ES-I3 (cell line): ENCODE measurements around the gene SERGEF.

Experiments
- H3K36me3 ChIP-seq: 2 replicates; pipeline ENCODE4 v1.6.1; 2013; ENCODE audit warnings: mild to moderate bottlenecking, low read length, control low read depth, moderate library complexity; ENCODE audit not compliant: insufficient read depth
- H3K4me1 ChIP-seq: 2 replicates; pipeline ENCODE4 v1.6.1; 2013; ENCODE audit warnings: mild to moderate bottlenecking, control low read depth, low read length; ENCODE audit not compliant: insufficient read depth
- H3K9ac ChIP-seq: 2 replicates; pipeline ENCODE4 v1.6.1; 2013; ENCODE audit warnings: low read depth, mild to moderate bottlenecking, low read length, moderate library complexity
- H3K9me3 ChIP-seq: 2 replicates; pipeline ENCODE4 v1.6.1; 2013; ENCODE audit warnings: mild to moderate bottlenecking, low read length, moderate library complexity; ENCODE audit not compliant: control insufficient read depth, insufficient read depth

Gene SERGEF

DNA sequence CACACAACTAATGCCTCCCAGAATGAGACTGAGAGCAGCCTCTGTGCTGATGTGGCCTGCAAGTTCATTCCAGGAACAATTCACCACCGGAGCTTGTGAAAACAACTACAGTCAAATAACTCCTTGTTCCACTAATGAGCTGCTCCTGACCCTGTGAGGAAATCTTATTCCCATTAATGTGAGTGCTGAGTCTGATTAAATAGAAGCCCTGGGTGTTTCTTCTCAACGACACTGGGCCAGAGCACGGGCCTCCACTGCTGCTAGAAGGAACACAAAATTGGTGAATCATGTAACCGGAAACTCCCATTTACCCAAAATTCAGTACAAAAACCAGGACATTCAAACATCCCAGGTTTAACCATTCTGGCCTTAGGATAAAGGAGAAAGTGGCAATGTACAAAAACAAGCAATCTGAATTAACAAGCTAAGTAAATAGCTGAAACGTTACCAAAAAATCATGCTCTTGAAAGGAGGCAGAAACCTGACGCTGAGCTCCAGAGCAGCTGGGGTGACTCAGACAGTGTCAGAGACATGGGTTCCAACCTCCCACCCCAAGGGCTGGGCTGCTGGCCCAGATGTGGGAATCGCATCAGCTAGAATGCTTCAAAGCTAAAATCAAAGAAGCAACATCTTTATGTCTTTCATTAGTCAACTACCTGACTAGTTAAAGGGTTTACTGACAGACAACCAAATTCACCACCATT is 26.7 kb downstream of the SERGEF start:
- Histone ChIP-seq H3K36me3 (no peaks in the 10 kb centered on the region), H3K9me3 (no peaks in the 10 kb centered on the region), H3K4me1 (no peaks in the 10 kb centered on the region), H3K9ac (no peak overlapping the region)

DNA sequence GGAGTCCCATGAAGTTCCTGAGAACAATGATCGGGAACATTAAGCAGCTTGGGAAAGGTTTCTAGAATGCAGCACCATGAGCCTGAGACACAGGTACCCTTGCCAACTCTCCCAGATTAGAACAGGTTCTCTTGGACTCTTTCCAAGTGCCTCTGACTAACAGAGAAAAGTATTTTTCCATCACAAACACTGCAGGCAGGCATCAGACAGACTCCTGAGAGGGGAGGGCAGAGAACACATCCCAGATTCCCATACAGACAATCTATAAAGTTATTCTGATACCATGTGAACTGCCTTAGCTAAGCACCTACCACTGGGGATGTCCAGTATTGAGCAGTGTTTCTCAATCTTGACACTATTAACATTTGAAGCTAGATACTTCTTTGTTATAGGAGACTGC is 27.3 kb downstream of the SERGEF start:
- Histone ChIP-seq H3K9ac (no peak overlapping the region), H3K36me3 (no peaks in the 10 kb centered on the region), H3K4me1 (no peaks in the 10 kb centered on the region), H3K9me3 (no peaks in the 10 kb centered on the region)

DNA sequence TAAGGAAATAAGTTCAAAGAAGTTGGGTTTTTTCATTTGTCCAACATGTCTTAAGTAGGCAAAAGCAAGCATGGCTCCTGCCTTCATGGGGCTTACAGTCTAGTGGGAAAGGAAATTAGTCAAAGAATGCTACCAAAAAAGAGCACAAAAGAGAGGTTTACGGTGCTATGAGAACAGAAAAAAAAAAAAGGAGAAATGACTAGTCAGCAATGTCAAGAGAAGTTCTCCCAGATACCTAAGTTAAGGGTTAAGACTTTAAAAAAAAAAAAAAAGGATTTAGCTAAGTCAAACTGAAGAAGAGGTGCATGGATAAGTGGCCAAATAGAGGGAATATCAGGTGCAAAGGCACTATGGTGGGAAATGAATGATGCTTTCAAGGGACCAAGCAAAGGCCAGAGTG is 29.3 kb downstream of the SERGEF start:
- H3K36me3 ChIP-seq: no peaks in the 10 kb centered on the region
- H3K4me1 ChIP-seq: no peaks in the 10 kb centered on the region
- H3K9ac ChIP-seq: no peak overlapping the region
- H3K9me3 ChIP-seq: no peaks in the 10 kb centered on the region

DNA sequence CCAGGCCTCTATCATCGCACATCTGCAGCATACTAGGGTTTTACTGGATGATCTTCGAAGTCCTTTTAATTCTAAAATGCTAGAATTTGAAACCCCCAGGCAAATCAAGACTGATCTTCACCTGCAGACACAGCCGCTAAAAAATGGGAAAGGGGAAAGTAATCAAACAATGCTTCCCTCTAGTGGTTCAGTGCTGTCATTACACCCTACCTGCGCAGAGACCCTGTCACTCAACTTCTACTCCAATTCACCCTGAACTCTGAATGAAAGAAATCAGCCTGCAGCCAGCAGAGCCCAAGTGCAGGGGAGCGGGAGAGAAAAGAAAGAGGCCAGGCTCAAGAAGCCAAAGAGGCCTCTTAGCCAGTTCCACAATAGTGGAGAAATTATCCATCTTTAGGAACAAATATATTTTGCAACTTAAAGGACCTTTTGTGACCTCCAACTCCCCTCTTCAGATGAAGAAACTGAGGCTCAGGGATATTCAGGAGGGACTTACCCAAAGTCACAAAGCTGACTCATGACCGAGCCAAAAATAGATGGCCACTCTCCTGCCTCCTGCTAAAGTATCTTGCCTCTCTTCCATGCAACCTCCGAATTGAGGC is 33.0 kb downstream of the SERGEF start:
- no peaks in the 10 kb centered on the region for H3K4me1 ChIP-seq
- no peaks in the 10 kb centered on the region for H3K36me3 ChIP-seq
- no peak overlapping the region for H3K9ac ChIP-seq
- H3K9me3 ChIP-seq: no peaks in the 10 kb centered on the region

DNA sequence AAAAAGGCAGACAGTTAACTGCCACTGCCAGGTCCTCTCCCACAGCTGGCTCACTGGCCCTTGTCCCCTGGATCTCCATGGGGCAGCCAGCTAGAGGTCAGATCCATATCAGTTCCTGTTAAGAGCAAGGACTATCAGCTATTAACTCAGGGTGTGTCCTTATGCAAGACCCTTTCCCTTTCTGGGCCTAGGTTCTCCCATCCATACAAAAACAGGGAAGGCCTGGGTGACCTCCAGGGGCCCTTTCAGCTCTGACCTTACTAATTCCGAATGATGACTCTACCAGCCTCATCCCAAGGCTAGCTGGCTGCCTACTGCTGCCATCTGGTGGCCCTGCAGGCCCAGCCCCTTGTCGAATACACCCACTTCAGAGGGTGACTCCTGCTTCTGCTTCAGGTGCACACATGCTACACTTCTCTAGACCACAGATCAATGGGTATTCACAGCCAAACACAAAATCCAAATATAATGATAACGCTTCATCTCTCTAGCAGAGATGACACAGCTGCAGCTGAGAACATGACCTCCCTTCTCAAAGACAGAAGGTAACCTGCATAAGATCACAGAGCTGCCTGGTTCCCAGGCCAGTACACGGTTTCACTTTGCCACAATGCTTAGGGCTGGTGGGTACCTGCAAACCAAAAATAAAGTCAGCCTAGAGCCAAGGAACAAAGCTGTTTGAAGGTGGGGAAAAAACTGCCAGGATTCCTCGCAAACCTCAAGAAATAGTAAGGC is 34.1 kb downstream of the SERGEF start:
- Histone ChIP-seq H3K4me1 (no peaks in the 10 kb centered on the region), H3K9ac (no peak overlapping the region), H3K36me3 (no peaks in the 10 kb centered on the region), H3K9me3 (no peaks in the 10 kb centered on the region)

DNA sequence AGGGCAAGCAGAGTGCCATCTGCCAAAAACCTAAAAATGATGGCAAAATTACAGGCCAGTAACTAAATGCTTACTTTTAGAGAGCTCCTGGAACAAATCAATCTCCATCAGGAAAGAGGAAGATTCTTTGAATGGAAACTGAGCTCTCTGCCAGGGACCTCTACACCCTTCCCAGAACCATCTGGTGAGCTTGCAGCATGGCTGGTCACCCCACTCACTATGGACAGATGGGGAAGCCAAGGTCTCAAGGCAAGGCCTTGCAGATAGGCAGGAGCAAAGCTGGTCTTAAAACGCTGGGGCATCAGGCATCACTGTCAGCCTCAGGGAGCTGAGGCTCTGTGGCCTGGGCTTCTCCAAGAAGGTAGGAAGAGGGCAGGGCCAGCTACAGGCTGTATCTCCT is 36.2 kb downstream of the SERGEF start:
- H3K4me1 ChIP-seq: no peaks in the 10 kb centered on the region
- no peaks in the 10 kb centered on the region for H3K36me3 ChIP-seq
- no peaks in the 10 kb centered on the region for H3K9me3 ChIP-seq
- H3K9ac ChIP-seq: no peak overlapping the region

DNA sequence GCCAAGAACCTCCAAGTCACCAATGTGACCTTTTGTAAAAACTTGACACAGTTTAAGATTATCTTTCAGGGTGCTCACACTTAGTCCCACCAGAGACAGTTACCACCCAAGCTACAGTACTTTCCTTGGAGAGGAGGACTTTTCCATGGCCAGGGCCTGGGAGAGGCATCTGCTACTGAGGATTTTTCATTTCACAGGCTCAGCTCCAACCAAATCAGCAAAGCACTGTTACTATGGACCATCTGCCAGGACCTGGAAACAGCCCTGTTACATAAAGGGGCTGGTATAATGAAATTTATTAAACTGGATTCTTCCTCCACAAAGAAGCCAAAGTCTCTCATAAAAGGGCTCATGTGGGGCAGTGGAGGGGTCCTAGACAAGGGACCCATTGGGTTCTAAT is 38.6 kb downstream of the SERGEF start:
- H3K9ac ChIP-seq: no peak overlapping the region
- H3K9me3 ChIP-seq: no peaks in the 10 kb centered on the region
- no peaks in the 10 kb centered on the region for H3K36me3 ChIP-seq
- H3K4me1 ChIP-seq: no peaks in the 10 kb centered on the region

DNA sequence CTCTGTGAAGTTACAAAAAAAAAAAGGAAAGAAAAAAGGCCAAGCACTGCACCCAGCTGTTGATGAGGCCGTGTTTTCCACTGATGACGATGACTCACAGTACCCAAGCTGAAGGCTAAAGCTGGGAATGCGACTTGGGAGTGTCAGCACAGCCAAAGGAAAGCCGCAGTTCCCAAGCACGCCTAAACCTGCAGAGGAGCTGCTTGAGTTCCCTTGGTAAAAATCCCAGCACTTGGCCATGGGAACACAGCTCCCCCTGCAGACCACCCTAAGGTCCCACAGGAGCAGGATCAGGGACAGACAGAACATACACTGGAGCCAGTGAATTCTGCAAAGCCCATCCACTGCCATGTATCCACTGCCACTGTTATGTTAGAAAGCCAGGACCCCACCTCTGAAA is 39.9 kb downstream of the SERGEF start:
- Histone ChIP-seq H3K4me1 (no peaks in the 10 kb centered on the region), H3K9me3 (no peaks in the 10 kb centered on the region), H3K36me3 (no peaks in the 10 kb centered on the region), H3K9ac (no peak overlapping the region)

DNA sequence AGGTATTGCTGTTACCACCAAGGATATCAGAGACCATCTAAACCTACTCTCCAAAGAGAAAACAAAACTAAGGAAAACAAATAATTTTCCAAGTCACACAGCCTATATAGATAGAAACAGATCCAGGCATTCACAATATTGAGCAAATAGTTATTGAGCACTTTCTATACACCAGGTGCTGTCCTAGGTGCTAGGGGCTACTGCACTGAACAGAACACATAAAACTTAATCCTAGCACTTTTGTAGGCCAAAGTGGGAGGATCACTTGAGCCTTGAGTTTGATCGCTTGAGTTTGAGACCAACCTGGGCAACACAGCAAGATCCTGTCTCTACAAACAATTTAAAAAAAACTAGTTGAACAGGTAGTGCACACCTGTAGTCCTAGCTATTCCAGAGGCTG is 44.6 kb downstream of the SERGEF start:
- no peaks in the 10 kb centered on the region for H3K36me3 ChIP-seq
- no peaks in the 10 kb centered on the region for H3K9me3 ChIP-seq
- H3K4me1 ChIP-seq: no peaks in the 10 kb centered on the region
- no peak overlapping the region for H3K9ac ChIP-seq

DNA sequence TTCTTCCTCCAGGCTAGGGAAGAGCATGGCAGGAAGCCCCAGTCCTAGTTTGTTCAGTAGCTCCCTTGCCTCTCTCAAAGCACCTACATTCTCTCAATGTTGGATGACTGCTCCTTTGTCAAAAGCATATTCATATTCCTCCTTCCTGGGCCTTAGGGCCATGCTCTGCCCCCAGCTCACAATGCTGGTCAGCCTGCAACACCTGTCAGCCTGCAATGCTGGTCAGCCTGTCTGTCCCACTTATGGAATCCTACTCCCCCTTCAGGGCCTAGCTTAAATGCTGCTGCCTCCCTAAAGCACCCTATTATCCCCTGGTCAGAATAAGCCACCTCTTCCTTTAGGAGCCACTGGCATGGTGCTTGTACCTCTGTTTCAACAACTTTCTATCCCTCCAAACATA is 45.2 kb downstream of the SERGEF start:
- Histone ChIP-seq H3K36me3 (no peaks in the 10 kb centered on the region), H3K9ac (no peak overlapping the region), H3K4me1 (no peaks in the 10 kb centered on the region), H3K9me3 (no peaks in the 10 kb centered on the region)

DNA sequence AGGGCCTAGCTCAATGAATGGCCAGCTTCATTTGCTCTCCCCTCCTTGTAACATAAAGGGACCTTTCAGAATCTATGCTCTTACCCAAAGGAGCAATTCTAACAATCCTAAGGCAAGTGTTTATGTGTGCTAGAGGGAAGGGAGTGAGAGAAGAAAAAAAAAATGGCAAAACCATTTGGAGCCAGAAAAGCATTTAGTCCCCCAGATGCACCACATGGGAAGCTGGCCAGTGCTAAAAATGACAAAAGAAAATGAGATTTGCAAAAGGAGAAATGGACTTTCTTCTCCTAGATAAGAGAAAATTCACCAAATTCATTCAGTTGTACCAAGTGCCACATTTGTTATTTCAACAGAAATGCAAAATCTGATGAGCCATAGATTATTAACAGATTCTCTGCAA is 52.8 kb downstream of the SERGEF start:
- Histone ChIP-seq H3K9me3 (no peaks in the 10 kb centered on the region), H3K4me1 (no peaks in the 10 kb centered on the region), H3K9ac (no peak overlapping the region), H3K36me3 (no peaks in the 10 kb centered on the region)

DNA sequence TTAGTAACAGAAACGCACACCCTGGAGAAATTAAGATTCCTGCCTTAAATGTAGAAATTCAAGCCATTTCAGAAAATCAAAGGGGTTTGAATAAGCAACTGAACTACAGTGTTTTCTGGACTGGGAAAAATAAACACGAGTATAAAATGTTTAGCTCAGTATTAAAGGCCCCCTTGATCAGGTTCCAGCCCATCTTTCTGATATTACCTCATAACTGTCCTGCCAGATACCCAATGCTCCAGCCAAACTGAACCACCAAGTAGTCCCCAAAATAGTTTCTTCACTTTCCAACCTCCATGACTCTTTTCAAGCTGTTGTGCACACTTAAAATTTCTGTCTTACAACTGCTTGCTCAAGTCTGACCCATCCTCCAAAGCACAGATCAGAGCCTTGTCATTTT is 54.4 kb downstream of the SERGEF start:
- no peaks in the 10 kb centered on the region for H3K9me3 ChIP-seq
- no peaks in the 10 kb centered on the region for H3K4me1 ChIP-seq
- no peaks in the 10 kb centered on the region for H3K36me3 ChIP-seq

DNA sequence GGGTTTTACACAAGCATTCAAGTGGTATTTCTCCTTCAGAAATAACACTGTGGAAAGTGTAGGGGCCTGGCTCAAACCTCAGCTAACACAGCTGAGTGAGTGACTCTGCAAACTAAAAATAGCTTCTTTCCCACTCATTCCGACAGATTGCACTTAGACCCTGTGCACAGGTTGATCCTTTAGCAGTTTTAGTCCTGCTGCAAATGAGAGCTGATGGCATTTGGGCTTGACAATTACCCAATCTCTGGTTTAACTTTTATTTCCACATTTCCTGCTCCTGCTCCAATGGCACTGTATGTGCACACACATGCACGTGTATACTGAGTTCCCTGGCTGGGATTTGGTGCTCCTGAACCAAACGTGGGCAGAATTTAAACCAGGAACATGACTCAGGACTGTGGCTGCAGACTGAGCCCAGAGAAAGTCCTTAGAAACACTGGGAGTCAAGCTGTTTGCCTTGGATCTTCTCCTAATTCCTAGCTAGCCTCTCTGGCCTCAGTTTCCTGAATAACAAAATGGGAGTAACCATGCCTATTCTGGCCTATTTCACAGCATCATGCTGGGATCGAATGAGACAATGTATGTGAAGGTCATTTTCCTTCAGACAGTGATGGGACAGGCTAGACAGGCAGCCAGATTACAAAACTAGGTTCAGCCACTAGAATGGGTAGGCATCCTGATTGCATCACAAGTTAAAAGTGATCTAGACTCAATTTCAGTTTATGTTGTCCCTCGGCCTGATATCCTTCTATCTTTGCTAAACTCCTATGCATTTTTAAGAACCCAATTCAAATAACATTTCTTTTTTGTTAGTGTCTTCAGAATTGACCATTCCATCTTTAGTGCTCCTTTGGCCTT is 58.2 kb downstream of the SERGEF start:
- H3K9ac ChIP-seq: no peak overlapping the region
- H3K4me1 ChIP-seq: no peaks in the 10 kb centered on the region
- no peaks in the 10 kb centered on the region for H3K9me3 ChIP-seq
- no peaks in the 10 kb centered on the region for H3K36me3 ChIP-seq

More for the DNA sequence above, 54.4 kb downstream of the SERGEF start:
- H3K9ac ChIP-seq: no peak overlapping the region

DNA sequence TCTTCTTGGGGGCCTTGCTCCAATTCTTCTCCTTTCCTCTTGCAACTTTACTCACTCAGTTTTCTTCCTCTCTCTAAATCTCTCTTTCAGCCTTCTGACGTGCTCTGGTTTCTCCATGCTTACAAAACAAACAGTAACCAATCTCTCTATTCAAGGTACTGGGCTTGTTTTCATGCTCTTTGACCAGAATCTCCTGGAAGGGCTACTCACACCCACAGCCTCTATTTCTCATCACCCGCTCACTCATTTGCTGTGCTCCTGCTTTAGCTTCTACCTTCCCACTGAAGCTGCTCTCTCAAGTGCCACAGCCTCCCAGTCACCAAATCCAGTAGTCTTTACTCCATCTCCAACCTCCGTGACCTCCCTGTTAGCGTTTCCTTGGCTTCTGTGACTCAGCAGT is 60.4 kb downstream of the SERGEF start:
- H3K36me3 ChIP-seq: no peaks in the 10 kb centered on the region
- H3K9me3 ChIP-seq: no peaks in the 10 kb centered on the region
- no peak overlapping the region for H3K9ac ChIP-seq
- H3K4me1 ChIP-seq: no peaks in the 10 kb centered on the region
